ENCODE data around the gene ERI2. TPM values are rescaled to one million over a fixed set of nuclear protein-coding genes. Genes with fewer than 3 reads are reported as not detected.

Gene ERI2
- total and polyA plus RNA-seq, 2 of the 13 experiments (the other 11 are each of a cell fraction or from before 2014, with no cell fraction given), result 17.4 to 41.3 TPM

DNA sequence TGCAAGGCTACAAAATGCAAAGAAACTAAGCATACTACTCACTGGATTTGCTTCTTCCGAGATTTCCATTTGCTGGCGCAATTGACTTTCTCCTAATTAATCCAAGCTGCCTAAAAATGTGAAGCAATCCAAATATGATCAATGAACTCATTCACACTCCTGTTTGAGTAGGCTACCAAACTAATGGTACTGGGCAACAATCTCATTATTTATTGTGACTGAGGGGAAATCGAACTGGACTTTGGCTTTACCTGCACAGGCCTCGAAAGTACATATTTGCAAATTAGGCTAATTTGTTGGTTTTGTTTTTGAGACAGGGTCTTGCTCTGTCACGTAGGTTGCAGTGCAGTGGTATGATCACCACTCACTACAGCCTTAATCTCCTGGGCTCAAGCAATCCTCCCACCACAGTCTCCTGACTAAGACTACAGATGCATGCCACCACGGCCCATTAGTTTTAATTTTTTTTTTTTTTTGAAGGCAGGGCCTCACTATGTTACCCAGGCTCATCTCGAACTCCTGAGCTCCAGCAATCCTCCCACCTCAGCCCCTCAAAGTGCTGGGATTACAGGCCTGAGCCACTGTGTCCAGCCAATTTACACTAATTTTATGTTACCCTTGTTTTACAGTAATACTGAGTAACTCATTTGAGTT, 2.6 kb downstream of the ERI2 start (continued):
- TF ChIP-seq, protein P1, sequence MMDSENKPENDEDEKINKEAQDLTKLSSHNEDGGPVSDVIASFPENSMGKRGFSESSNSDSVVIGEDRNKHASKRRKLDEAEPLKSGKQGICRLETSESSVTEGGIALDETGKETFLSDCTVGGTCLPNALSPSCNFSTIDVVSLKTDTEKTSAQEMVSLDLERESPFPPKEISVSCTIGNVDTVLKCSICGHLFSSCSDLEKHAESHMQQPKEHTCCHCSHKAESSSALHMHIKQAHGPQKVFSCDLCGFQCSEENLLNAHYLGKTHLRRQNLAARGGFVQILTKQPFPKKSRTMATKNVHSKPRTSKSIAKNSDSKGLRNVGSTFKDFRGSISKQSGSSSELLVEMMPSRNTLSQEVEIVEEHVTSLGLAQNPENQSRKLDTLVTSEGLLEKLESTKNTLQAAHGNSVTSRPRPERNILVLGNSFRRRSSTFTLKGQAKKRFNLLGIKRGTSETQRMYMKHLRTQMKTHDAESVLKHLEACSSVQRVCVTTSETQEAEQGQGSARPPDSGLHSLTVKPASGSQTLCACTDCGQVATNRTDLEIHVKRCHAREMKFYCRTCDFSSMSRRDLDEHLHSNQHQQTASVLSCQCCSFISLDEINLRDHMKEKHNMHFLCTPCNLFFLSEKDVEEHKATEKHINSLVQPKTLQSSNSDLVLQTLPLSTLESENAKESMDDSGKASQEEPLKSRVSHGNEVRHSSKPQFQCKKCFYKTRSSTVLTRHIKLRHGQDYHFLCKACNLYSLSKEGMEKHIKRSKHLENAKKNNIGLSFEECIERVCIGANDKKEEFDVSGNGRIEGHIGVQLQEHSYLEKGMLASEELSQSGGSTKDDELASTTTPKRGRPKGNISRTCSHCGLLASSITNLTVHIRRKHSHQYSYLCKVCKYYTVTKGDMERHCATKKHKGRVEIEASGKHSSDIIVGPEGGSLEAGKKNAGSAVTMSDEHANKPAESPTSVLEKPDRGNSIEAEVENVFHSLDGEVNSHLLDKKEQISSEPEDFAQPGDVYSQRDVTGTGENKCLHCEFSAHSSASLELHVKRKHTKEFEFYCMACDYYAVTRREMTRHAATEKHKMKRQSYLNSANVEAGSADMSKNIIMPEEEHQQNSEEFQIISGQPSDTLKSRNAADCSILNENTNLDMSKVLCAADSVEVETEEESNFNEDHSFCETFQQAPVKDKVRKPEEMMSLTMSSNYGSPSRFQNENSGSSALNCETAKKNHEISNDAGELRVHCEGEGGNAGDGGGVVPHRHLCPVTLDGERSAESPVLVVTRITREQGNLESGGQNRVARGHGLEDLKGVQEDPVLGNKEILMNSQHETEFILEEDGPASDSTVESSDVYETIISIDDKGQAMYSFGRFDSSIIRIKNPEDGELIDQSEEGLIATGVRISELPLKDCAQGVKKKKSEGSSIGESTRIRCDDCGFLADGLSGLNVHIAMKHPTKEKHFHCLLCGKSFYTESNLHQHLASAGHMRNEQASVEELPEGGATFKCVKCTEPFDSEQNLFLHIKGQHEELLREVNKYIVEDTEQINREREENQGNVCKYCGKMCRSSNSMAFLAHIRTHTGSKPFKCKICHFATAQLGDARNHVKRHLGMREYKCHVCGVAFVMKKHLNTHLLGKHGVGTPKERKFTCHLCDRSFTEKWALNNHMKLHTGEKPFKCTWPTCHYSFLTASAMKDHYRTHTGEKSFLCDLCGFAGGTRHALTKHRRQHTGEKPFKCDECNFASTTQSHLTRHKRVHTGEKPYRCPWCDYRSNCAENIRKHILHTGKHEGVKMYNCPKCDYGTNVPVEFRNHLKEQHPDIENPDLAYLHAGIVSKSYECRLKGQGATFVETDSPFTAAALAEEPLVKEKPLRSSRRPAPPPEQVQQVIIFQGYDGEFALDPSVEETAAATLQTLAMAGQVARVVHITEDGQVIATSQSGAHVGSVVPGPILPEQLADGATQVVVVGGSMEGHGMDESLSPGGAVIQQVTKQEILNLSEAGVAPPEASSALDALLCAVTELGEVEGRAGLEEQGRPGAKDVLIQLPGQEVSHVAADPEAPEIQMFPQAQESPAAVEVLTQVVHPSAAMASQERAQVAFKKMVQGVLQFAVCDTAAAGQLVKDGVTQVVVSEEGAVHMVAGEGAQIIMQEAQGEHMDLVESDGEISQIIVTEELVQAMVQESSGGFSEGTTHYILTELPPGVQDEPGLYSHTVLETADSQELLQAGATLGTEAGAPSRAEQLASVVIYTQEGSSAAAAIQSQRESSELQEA (CRISPR knock-in tag; IDR thresholded peaks at IDR 0.05; ENCODE audit: not compliant biosample characterization), result no peak
- TF ChIP-seq LCORL (IDR thresholded peaks at IDR 0.05) (no peak), LCORL (CRISPR knock-in tag; IDR thresholded peaks at IDR 0.05) (peak; percentile 93)

GRCh38 chr16:20803192-20803560, 3.1 kb downstream of the ERI2 start:
- peak overlapping the region; percentile 57 for H3K9ac ChIP-seq (ENCODE audit: insufficient read depth, low read depth, low read length)
- DNase-seq (ENCODE audit: low spot score), result no peak
- intact Hi-C loops (cut with micrococcal nuclease; ENCODE audit: unreplicated experiment) (no loop called here), in situ Hi-C loops (cut with HindIII; ENCODE audit: extremely low pct_ligation_motif_present, low pct_unique_long_range_greater_than_20kb) (no loop called here)
- H3K4me3 ChIP-seq (replicated peaks in 1 of 3; ENCODE audit: insufficient read depth in 1 of 3, low read depth in 2 of 3, low read length in 3 of 3), result peak overlapping the region; percentile 0 to 23 (median 6); a peak in 5 of 6 replicates
- H3K4me2 ChIP-seq (ENCODE audit: low read depth, low read length), result peak overlapping the region; percentile 83
- H4K20me1 ChIP-seq (ENCODE audit: insufficient read depth, low read length), result no peaks in the 10 kb centered on the region
- H3K4me1 ChIP-seq (ENCODE audit: insufficient read depth, low read length), result peaks cover 37% of the 10 kb centered on the region
- H3K9me3 ChIP-seq (ENCODE audit: low read length), result no peaks in the 10 kb centered on the region
- peaks cover 0 to 14% of the 10 kb centered on the region in 2 experiments; a peak in 3 of 5 replicates for H3K36me3 ChIP-seq (replicated peaks in 1 of 2; ENCODE audit: control insufficient read depth in 1 of 2, insufficient read depth in 2 of 2, low read length in 2 of 2)
- BruUV-seq (replicated peaks), result no TSS peak
- ChIA-PET CTCF (ENCODE audit: low intra/inter-chr PET ratio, low total read pairs) (no interaction called here), POLR2A (no interaction called here)
- H3K27ac ChIP-seq (ENCODE audit: extremely low read length, insufficient read depth, low read length), result peak overlapping the region; percentile 87
- whole genome bisulfite sequencing (ENCODE audit: low lambda C conversion rate), result 42% methylated on average over 2 of the region's 2 CpGs
- peaks cover 6% of the 10 kb centered on the region for H3K79me2 ChIP-seq (ENCODE audit: insufficient read depth, low read length)
- FAIRE-seq, result no peak
- H3K27me3 ChIP-seq (ENCODE audit: control insufficient read depth in 1 of 2, insufficient read depth in 2 of 2, low read length in 2 of 2), result no peaks in the 10 kb centered on the region; a peak in 1 of 5 replicates
- H2AFZ ChIP-seq (ENCODE audit: low read length), result peak overlapping the region; percentile 21
- TF ChIP-seq ZNF768 (CRISPR knock-in tag; IDR thresholded peaks at IDR 0.05) (no peak), BRCA1 (CRISPR knock-in tag; IDR thresholded peaks at IDR 0.05) (no peak), MBD4 (IDR thresholded peaks at IDR 0.05; ENCODE audit: borderline replicate concordance, low read length) (peak; percentile 16; the same call in 1 of the 2 replicates), PBX2 (CRISPR knock-in tag; IDR thresholded peaks at IDR 0.05) (no peak)
- TF ChIP-seq, protein P2, sequence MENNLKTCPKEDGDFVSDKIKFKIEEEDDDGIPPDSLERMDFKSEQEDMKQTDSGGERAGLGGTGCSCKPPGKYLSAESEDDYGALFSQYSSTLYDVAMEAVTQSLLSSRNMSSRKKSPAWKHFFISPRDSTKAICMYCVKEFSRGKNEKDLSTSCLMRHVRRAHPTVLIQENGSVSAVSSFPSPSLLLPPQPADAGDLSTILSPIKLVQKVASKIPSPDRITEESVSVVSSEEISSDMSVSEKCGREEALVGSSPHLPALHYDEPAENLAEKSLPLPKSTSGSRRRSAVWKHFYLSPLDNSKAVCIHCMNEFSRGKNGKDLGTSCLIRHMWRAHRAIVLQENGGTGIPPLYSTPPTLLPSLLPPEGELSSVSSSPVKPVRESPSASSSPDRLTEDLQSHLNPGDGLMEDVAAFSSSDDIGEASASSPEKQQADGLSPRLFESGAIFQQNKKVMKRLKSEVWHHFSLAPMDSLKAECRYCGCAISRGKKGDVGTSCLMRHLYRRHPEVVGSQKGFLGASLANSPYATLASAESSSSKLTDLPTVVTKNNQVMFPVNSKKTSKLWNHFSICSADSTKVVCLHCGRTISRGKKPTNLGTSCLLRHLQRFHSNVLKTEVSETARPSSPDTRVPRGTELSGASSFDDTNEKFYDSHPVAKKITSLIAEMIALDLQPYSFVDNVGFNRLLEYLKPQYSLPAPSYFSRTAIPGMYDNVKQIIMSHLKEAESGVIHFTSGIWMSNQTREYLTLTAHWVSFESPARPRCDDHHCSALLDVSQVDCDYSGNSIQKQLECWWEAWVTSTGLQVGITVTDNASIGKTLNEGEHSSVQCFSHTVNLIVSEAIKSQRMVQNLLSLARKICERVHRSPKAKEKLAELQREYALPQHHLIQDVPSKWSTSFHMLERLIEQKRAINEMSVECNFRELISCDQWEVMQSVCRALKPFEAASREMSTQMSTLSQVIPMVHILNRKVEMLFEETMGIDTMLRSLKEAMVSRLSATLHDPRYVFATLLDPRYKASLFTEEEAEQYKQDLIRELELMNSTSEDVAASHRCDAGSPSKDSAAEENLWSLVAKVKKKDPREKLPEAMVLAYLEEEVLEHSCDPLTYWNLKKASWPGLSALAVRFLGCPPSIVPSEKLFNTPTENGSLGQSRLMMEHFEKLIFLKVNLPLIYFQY (CRISPR knock-in tag; IDR thresholded peaks at IDR 0.05; ENCODE audit: borderline replicate concordance), result peak; percentile 18; the same call in 1 of the 2 replicates
- ATAC-seq, result no peak

Data from HepG2 (cell line).